Measurements from ENCODE around the gene ACAA1. TPM values are rescaled to one million over a fixed set of nuclear protein-coding genes. Genes with fewer than 3 reads are reported as not detected.

Gene ACAA1
- total and polyA plus RNA-seq, 10 of the 15 experiments (the other 5 are each of a cell fraction or from before 2014, with no cell fraction given) = 5.7 to 85.4 (median 60.6) TPM

DNA sequence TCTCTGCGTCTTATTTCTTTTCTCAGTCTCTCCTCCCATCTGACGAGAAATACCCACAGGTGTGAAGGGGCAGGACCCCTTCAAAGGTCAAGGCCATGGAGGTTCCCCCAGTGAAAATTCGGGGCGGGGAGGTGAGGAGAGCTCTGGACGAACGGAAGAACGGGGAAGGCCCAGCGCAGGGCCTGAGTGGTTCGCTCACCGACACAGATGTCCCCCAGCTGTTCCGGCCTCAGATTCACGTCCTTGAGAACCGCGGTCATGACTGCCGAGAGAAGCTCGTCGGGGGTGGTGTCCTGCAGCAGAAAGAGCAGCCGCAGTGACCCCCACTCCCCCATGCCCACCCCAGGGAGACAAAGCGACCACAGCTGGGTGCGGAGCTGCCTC, 542 bp downstream of the ACAA1 start (continued):
- TF ChIP-seq, protein P1, sequence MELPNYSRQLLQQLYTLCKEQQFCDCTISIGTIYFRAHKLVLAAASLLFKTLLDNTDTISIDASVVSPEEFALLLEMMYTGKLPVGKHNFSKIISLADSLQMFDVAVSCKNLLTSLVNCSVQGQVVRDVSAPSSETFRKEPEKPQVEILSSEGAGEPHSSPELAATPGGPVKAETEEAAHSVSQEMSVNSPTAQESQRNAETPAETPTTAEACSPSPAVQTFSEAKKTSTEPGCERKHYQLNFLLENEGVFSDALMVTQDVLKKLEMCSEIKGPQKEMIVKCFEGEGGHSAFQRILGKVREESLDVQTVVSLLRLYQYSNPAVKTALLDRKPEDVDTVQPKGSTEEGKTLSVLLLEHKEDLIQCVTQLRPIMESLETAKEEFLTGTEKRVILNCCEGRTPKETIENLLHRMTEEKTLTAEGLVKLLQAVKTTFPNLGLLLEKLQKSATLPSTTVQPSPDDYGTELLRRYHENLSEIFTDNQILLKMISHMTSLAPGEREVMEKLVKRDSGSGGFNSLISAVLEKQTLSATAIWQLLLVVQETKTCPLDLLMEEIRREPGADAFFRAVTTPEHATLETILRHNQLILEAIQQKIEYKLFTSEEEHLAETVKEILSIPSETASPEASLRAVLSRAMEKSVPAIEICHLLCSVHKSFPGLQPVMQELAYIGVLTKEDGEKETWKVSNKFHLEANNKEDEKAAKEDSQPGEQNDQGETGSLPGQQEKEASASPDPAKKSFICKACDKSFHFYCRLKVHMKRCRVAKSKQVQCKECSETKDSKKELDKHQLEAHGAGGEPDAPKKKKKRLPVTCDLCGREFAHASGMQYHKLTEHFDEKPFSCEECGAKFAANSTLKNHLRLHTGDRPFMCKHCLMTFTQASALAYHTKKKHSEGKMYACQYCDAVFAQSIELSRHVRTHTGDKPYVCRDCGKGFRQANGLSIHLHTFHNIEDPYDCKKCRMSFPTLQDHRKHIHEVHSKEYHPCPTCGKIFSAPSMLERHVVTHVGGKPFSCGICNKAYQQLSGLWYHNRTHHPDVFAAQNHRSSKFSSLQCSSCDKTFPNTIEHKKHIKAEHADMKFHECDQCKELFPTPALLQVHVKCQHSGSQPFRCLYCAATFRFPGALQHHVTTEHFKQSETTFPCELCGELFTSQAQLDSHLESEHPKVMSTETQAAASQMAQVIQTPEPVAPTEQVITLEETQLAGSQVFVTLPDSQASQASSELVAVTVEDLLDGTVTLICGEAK (IDR thresholded peaks at IDR 0.05; ENCODE audit: borderline replicate concordance) = no peak
- TF ChIP-seq, protein P2, sequence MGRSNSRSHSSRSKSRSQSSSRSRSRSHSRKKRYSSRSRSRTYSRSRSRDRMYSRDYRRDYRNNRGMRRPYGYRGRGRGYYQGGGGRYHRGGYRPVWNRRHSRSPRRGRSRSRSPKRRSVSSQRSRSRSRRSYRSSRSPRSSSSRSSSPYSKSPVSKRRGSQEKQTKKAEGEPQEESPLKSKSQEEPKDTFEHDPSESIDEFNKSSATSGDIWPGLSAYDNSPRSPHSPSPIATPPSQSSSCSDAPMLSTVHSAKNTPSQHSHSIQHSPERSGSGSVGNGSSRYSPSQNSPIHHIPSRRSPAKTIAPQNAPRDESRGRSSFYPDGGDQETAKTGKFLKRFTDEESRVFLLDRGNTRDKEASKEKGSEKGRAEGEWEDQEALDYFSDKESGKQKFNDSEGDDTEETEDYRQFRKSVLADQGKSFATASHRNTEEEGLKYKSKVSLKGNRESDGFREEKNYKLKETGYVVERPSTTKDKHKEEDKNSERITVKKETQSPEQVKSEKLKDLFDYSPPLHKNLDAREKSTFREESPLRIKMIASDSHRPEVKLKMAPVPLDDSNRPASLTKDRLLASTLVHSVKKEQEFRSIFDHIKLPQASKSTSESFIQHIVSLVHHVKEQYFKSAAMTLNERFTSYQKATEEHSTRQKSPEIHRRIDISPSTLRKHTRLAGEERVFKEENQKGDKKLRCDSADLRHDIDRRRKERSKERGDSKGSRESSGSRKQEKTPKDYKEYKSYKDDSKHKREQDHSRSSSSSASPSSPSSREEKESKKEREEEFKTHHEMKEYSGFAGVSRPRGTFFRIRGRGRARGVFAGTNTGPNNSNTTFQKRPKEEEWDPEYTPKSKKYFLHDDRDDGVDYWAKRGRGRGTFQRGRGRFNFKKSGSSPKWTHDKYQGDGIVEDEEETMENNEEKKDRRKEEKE (IDR thresholded peaks at IDR 0.05) = no peak
- TF ChIP-seq, protein P3, sequence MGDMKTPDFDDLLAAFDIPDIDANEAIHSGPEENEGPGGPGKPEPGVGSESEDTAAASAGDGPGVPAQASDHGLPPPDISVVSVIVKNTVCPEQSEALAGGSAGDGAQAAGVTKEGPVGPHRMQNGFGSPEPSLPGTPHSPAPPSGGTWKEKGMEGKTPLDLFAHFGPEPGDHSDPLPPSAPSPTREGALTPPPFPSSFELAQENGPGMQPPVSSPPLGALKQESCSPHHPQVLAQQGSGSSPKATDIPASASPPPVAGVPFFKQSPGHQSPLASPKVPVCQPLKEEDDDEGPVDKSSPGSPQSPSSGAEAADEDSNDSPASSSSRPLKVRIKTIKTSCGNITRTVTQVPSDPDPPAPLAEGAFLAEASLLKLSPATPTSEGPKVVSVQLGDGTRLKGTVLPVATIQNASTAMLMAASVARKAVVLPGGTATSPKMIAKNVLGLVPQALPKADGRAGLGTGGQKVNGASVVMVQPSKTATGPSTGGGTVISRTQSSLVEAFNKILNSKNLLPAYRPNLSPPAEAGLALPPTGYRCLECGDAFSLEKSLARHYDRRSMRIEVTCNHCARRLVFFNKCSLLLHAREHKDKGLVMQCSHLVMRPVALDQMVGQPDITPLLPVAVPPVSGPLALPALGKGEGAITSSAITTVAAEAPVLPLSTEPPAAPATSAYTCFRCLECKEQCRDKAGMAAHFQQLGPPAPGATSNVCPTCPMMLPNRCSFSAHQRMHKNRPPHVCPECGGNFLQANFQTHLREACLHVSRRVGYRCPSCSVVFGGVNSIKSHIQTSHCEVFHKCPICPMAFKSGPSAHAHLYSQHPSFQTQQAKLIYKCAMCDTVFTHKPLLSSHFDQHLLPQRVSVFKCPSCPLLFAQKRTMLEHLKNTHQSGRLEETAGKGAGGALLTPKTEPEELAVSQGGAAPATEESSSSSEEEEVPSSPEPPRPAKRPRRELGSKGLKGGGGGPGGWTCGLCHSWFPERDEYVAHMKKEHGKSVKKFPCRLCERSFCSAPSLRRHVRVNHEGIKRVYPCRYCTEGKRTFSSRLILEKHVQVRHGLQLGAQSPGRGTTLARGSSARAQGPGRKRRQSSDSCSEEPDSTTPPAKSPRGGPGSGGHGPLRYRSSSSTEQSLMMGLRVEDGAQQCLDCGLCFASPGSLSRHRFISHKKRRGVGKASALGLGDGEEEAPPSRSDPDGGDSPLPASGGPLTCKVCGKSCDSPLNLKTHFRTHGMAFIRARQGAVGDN (IDR thresholded peaks at IDR 0.05) = no peak
- TF ChIP-seq CHD4 (IDR thresholded peaks at IDR 0.05) = no peak
- no peak for TF ChIP-seq MXI1 (IDR thresholded peaks at IDR 0.05; ENCODE audit: low read depth, low read length)
- TF ChIP-seq MTA2 (IDR thresholded peaks at IDR 0.05; ENCODE audit: low read depth) = no peak
- TF ChIP-seq TCF12 (IDR thresholded peaks at IDR 0.05; ENCODE audit: low read depth, low read length) = peak; percentile 81
- TF ChIP-seq BMI1 (IDR thresholded peaks at IDR 0.05; ENCODE audit: borderline replicate concordance) = no peak
- TF ChIP-seq RB1 (IDR thresholded peaks at IDR 0.05; ENCODE audit: borderline replicate concordance) = no peak

Measured in GM12878 (cell line).